Left ventricle myocardium inferior (tissue), 1 donor: ENCODE data around the gene ARMC8. TPM values are rescaled to one million over a fixed set of nuclear protein-coding genes. Genes with fewer than 3 reads are reported as not detected.

Source experiments
- DNase-seq: peaks from one replicate; pipeline ENCODE4 v3.0.0-alpha.2; 2020
- H3K27ac ChIP-seq: fragments of 200-600 bp; replicated peaks from 2 replicates; pipeline ENCODE4 v1.8.0; 2021
- H3K27me3 ChIP-seq: fragments of 200-600 bp; 2 replicates; pipeline ENCODE4 v1.8.0; 2021; ENCODE audit warnings: low read depth
- H3K36me3 ChIP-seq: fragments of 200-600 bp; 2 replicates; pipeline ENCODE4 v1.8.0; 2021
- H3K4me1 ChIP-seq: fragments of 200-600 bp; 2 replicates; pipeline ENCODE4 v1.8.0; 2021
- H3K4me3 ChIP-seq: fragments of 200-600 bp; 2 replicates; pipeline ENCODE4 v1.8.0; 2021; ENCODE audit warnings: mild to moderate bottlenecking, moderate library complexity
- H3K9me3 ChIP-seq: fragments of 200-600 bp; replicated peaks from 2 replicates; pipeline ENCODE4 v1.8.0; 2021
- CTCF ChIP-seq: fragments of 200-600 bp; IDR thresholded peaks from 2 replicates; pipeline ENCODE4 v1.8.0; 2021; ENCODE audit warnings: antibody characterized with exemption, mild to moderate bottlenecking, borderline replicate concordance
- intact Hi-C: fragments of 100-400 bp; cut with micrococcal nuclease; formaldehyde crosslinking; loops from one replicate; pipeline ENCODE4 v1.11.0; 2022
- total RNA-seq: library from RNA; stranded (reverse); fragmentation: NEBNext Ultra II Directional; extraction: Animal tissue kit (Norgen Biotek cat#: 25700); gene quantifications from one replicate; pipeline ENCODE4 v1.2.1, GENCODE V29; 2021
- donor health status: DM: no; HTN: yes; CAD: no; lungs with severe emphysema.

Gene ARMC8
- total RNA-seq, 1 donor from 2014 or later, result 31.2 TPM

- Histone ChIP-seq H3K36me3 (peaks cover 86% of the 10 kb centered on the region), H3K4me1 (no peaks in the 10 kb centered on the region), H3K27me3 (no peaks in the 10 kb centered on the region), H3K9me3 (no peaks in the 10 kb centered on the region), H3K4me3 (no peak overlapping the region), H3K27ac (no peak overlapping the region)
- intact Hi-C loops, result no loop called here
- no peak for TF ChIP-seq CTCF
- DNase-seq, result no peak
Observed at GRCh38 chr3:138242466-138242865, 55.4 kb downstream of the ARMC8 start.

GRCh38 chr3:138245026-138245425, 57.9 kb downstream of the ARMC8 start:
- Histone ChIP-seq H3K9me3 (no peaks in the 10 kb centered on the region), H3K27ac (no peak overlapping the region), H3K36me3 (peaks cover 80% of the 10 kb centered on the region), H3K4me1 (no peaks in the 10 kb centered on the region), H3K4me3 (no peak overlapping the region), H3K27me3 (no peaks in the 10 kb centered on the region)
- DNase-seq, result no peak
- TF ChIP-seq CTCF, result no peak
- intact Hi-C loops, result no loop called here

GRCh38 chr3:138249636-138250035, 62.5 kb downstream of the ARMC8 start:
- intact Hi-C loops, result no loop called here
- Histone ChIP-seq H3K9me3 (no peaks in the 10 kb centered on the region), H3K4me1 (no peaks in the 10 kb centered on the region), H3K4me3 (no peak overlapping the region), H3K36me3 (peaks cover 49% of the 10 kb centered on the region), H3K27me3 (no peaks in the 10 kb centered on the region), H3K27ac (no peak overlapping the region)
- DNase-seq, result no peak
- TF ChIP-seq CTCF, result no peak

GRCh38 chr3:138253609-138254008, 66.5 kb downstream of the ARMC8 start:
- intact Hi-C loops, result no loop called here

GRCh38 chr3:138254216-138254615, 67.1 kb downstream of the ARMC8 start:
- no peaks in the 10 kb centered on the region for H3K27me3 ChIP-seq
- DNase-seq, result no peak
- no peak overlapping the region for H3K27ac ChIP-seq
- no peaks in the 10 kb centered on the region for H3K9me3 ChIP-seq
- intact Hi-C loops, result no loop called here
- H3K4me1 ChIP-seq, result no peaks in the 10 kb centered on the region
- H3K4me3 ChIP-seq, result no peak overlapping the region
- TF ChIP-seq CTCF, result no peak
- H3K36me3 ChIP-seq, result peaks cover 19% of the 10 kb centered on the region

More at GRCh38 chr3:138253609-138254008, 66.5 kb downstream of the ARMC8 start:
- Histone ChIP-seq H3K27ac (no peak overlapping the region), H3K4me3 (no peak overlapping the region), H3K4me1 (no peaks in the 10 kb centered on the region), H3K9me3 (no peaks in the 10 kb centered on the region), H3K36me3 (peaks cover 16% of the 10 kb centered on the region), H3K27me3 (no peaks in the 10 kb centered on the region)
- TF ChIP-seq CTCF, result no peak
- no peak for DNase-seq

- no peak for TF ChIP-seq CTCF
- no peak for DNase-seq
- Histone ChIP-seq H3K9me3 (no peaks in the 10 kb centered on the region), H3K36me3 (peaks cover 13% of the 10 kb centered on the region), H3K4me1 (no peaks in the 10 kb centered on the region), H3K4me3 (no peak overlapping the region), H3K27me3 (no peaks in the 10 kb centered on the region), H3K27ac (no peak overlapping the region)
- intact Hi-C loops, result no loop called here
Observed at GRCh38 chr3:138256022-138256421, 68.9 kb downstream of the ARMC8 start.
